Right hindlimb (tissue), 1 donor: ENCODE data around the gene CRYGN.

Experiments used
- DNase-seq: peaks from one replicate; pipeline ENCODE4 v3.0.0-alpha.2; 2018

The CRYGN gene

GRCh38 chr7:151425670-151426440 is 14.1 kb downstream of the CRYGN start:
- DNase-seq = peak; percentile 22

GRCh38 chr7:151424799-151425198 is 15.1 kb downstream of the CRYGN start:
- DNase-seq = no peak

GRCh38 chr7:151423936-151424335 is 16.0 kb downstream of the CRYGN start:
- DNase-seq = no peak

GRCh38 chr7:151423226-151423625 is 16.7 kb downstream of the CRYGN start:
- no peak for DNase-seq

GRCh38 chr7:151422212-151422611 is 17.7 kb downstream of the CRYGN start:
- no peak for DNase-seq

GRCh38 chr7:151420144-151420543 is 19.8 kb downstream of the CRYGN start:
- DNase-seq = peak; percentile 19

GRCh38 chr7:151416941-151417315 is 23.0 kb downstream of the CRYGN start:
- no peak for DNase-seq

GRCh38 chr7:151416112-151416940 is 23.6 kb downstream of the CRYGN start:
- DNase-seq = no peak

- DNase-seq = no peak
Measured at GRCh38 chr7:151415375-151416105, 24.4 kb downstream of the CRYGN start.

- no peak for DNase-seq
Measured at GRCh38 chr7:151413241-151413640, 26.7 kb downstream of the CRYGN start.

- no peak for DNase-seq
Measured at GRCh38 chr7:151412318-151412717, 27.6 kb downstream of the CRYGN start.

- DNase-seq = no peak
Measured at GRCh38 chr7:151411551-151411950, 28.4 kb downstream of the CRYGN start.

- DNase-seq = peak; percentile 53
Measured at GRCh38 chr7:151410405-151411390, 29.2 kb downstream of the CRYGN start.

GRCh38 chr7:151409667-151410404 is 30.1 kb downstream of the CRYGN start, which contains the start of gene WDR86:
TSS of gene WDR86 (minus strand) at chr7:151410038. CDS start at chr7:151409589, 449 bp downstream.
- DNase-seq = peak; percentile 72

- no peak for DNase-seq
Measured at GRCh38 chr7:151408839-151409666, 30.9 kb downstream of the CRYGN start.

GRCh38 chr7:151408498-151408838 is 31.5 kb downstream of the CRYGN start:
- DNase-seq = no peak

- DNase-seq = no peak
Measured at GRCh38 chr7:151406886-151407583, 32.9 kb downstream of the CRYGN start.

- no peak for DNase-seq
Measured at GRCh38 chr7:151406051-151406875, 33.7 kb downstream of the CRYGN start.

- no peak for DNase-seq
Measured at GRCh38 chr7:151405588-151405987, 34.4 kb downstream of the CRYGN start.
